ENCODE measurements around the gene AMBP. TPM values are rescaled to one million over a fixed set of nuclear protein-coding genes. Genes with fewer than 3 reads are reported as not detected.
A peak's percentile ranks its signal among the peaks of the same experiment; 100 is the strongest.

AMBP gene
- total and polyA plus RNA-seq, 2 of the 13 experiments (the other 11 are each of a cell fraction or from before 2014, with no cell fraction given) = 1,510 to 2,580 TPM

DNA sequence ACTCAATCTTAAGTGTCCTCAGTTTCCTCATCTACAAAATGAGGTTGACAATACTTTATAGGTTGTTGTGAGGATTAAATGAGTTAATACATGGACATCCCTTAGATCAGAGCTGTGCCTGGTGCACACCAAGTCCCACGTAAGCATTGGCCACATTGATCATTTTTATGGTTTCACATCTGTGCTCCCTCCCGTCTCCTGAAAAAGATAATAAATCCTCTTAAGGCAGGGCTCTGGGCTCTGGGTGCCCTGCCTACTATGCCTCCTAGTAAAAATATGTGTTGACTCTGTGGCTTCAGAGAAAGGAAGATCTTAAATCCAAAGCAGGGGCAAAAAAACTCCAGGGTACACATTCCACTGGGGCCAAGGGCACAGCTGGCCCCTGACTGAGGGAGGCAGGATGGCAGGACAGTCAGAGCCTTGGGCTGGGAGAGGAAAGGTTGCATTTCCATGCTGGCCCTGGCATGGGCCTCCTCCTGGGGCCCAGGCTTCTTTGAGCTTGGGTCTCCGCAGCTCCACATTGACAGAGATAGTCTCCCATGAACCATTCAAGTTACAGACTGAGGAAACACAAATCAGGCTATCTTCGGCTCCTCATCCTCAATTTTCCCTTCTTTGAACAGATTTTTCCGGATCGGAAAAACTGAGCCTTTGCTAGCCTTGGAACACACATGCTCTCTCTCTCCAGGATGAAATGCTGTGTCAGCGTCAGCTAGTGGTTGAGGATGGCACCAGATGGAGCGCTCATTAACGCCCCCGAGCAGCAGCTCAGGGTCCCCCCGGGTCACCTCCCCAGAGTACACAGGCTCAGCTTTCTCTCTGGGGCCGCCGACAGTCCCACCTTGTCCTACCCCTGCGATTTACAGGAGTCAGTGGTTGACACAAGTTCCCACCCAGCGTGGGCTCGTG is 43.4 kb upstream of the AMBP start (continued):
- TF ChIP-seq MAFF (IDR thresholded peaks at IDR 0.05; ENCODE audit: low read depth, low read length) = peak; percentile 87
- TF ChIP-seq, protein P1, sequence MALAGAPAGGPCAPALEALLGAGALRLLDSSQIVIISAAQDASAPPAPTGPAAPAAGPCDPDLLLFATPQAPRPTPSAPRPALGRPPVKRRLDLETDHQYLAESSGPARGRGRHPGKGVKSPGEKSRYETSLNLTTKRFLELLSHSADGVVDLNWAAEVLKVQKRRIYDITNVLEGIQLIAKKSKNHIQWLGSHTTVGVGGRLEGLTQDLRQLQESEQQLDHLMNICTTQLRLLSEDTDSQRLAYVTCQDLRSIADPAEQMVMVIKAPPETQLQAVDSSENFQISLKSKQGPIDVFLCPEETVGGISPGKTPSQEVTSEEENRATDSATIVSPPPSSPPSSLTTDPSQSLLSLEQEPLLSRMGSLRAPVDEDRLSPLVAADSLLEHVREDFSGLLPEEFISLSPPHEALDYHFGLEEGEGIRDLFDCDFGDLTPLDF (CRISPR knock-in tag; IDR thresholded peaks at IDR 0.05) = no peak
- TF ChIP-seq, protein P2, sequence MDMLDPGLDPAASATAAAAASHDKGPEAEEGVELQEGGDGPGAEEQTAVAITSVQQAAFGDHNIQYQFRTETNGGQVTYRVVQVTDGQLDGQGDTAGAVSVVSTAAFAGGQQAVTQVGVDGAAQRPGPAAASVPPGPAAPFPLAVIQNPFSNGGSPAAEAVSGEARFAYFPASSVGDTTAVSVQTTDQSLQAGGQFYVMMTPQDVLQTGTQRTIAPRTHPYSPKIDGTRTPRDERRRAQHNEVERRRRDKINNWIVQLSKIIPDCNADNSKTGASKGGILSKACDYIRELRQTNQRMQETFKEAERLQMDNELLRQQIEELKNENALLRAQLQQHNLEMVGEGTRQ (IDR thresholded peaks at IDR 0.05; ENCODE audit: low read depth, low read length) = no peak
- TF ChIP-seq, protein P2 (CRISPR knock-in tag; IDR thresholded peaks at IDR 0.05; ENCODE audit: borderline replicate concordance) = no peak
- no peak for TF ChIP-seq ZNF20 (CRISPR knock-in tag; IDR thresholded peaks at IDR 0.05)
- no peak for TF ChIP-seq ZNF878 (CRISPR knock-in tag; IDR thresholded peaks at IDR 0.05)
- no peak for TF ChIP-seq ZNF850 (CRISPR knock-in tag; conservative IDR thresholded peaks at IDR 0.05)
- no peak for TF ChIP-seq ZNF773 (CRISPR knock-in tag; IDR thresholded peaks at IDR 0.05; ENCODE audit: borderline replicate concordance)
- TF ChIP-seq ZNF83 (CRISPR knock-in tag; IDR thresholded peaks at IDR 0.05; ENCODE audit: borderline replicate concordance) = no peak
- no peak for TF ChIP-seq SP5 (CRISPR knock-in tag; IDR thresholded peaks at IDR 0.05; ENCODE audit: borderline replicate concordance, low read depth)
- no peak for TF ChIP-seq SRSF1 (optimal IDR thresholded peaks at IDR 0.05; ENCODE audit: low read depth, low read length)
- no peak for TF ChIP-seq FOXO1 (CRISPR knock-in tag; IDR thresholded peaks at IDR 0.05)
- TF ChIP-seq ZNF441 (CRISPR knock-in tag; IDR thresholded peaks at IDR 0.05; ENCODE audit: borderline replicate concordance) = no peak
- TF ChIP-seq, protein P3, sequence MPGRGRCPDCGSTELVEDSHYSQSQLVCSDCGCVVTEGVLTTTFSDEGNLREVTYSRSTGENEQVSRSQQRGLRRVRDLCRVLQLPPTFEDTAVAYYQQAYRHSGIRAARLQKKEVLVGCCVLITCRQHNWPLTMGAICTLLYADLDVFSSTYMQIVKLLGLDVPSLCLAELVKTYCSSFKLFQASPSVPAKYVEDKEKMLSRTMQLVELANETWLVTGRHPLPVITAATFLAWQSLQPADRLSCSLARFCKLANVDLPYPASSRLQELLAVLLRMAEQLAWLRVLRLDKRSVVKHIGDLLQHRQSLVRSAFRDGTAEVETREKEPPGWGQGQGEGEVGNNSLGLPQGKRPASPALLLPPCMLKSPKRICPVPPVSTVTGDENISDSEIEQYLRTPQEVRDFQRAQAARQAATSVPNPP (CRISPR knock-in tag; IDR thresholded peaks at IDR 0.05) = no peak
- TF ChIP-seq FIP1L1 (IDR thresholded peaks at IDR 0.05; ENCODE audit: borderline replicate concordance, insufficient read depth, low read depth, low read length) = no peak
- peak; percentile 90 to 93 for TF ChIP-seq MAFK (conservative IDR thresholded peaks at IDR 0.05 in 1 of 2, IDR thresholded peaks at IDR 0.05 in 1 of 2; ENCODE audit: low read length in 2 of 2)
- TF ChIP-seq NR2C2 (CRISPR knock-in tag; IDR thresholded peaks at IDR 0.05; ENCODE audit: borderline replicate concordance) = no peak
- no peak for TF ChIP-seq CREB1 (IDR thresholded peaks at IDR 0.05)
- TF ChIP-seq CREB1 (CRISPR knock-in tag; IDR thresholded peaks at IDR 0.05) = no peak
- TF ChIP-seq, protein P4, sequence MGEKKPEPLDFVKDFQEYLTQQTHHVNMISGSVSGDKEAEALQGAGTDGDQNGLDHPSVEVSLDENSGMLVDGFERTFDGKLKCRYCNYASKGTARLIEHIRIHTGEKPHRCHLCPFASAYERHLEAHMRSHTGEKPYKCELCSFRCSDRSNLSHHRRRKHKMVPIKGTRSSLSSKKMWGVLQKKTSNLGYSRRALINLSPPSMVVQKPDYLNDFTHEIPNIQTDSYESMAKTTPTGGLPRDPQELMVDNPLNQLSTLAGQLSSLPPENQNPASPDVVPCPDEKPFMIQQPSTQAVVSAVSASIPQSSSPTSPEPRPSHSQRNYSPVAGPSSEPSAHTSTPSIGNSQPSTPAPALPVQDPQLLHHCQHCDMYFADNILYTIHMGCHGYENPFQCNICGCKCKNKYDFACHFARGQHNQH (CRISPR knock-in tag; IDR thresholded peaks at IDR 0.05) = no peak
- no peak for TF ChIP-seq AGO2 (optimal IDR thresholded peaks at IDR 0.05; ENCODE audit: low read depth, low read length)
- no peak for TF ChIP-seq NKX3-1 (CRISPR knock-in tag; IDR thresholded peaks at IDR 0.05)
- TF ChIP-seq, protein P5, sequence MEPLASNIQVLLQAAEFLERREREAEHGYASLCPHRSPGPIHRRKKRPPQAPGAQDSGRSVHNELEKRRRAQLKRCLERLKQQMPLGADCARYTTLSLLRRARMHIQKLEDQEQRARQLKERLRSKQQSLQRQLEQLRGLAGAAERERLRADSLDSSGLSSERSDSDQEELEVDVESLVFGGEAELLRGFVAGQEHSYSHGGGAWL (CRISPR knock-in tag; IDR thresholded peaks at IDR 0.05) = no peak
- no peak for TF ChIP-seq ZNF44 (CRISPR knock-in tag; IDR thresholded peaks at IDR 0.05)
